Endothelial cell (in vitro differentiated cells): ENCODE data around the gene QSOX1. TPM values are rescaled to one million over a fixed set of nuclear protein-coding genes. Genes with fewer than 3 reads are reported as not detected.

Source experiments
- DNase-seq: peaks from one replicate; pipeline ENCODE4 v3.0.0; 2021; ENCODE audit warnings: low spot score
- H3K27ac Mint-ChIP-seq: one replicate; pipeline ENCODE4 v1.8.0; 2021; ENCODE audit warnings: mixed read lengths, inconsistent platforms; ENCODE audit not compliant: unreplicated experiment
- H3K27me3 Mint-ChIP-seq: one replicate; pipeline ENCODE4 v1.8.0; 2021; ENCODE audit warnings: mild to moderate bottlenecking, moderate library complexity, mixed read lengths, inconsistent platforms; ENCODE audit not compliant: unreplicated experiment
- H3K36me3 Mint-ChIP-seq: one replicate; pipeline ENCODE4 v1.8.0; 2021; ENCODE audit warnings: mild to moderate bottlenecking, low read depth, mixed read lengths, inconsistent platforms; ENCODE audit not compliant: unreplicated experiment
- H3K4me1 Mint-ChIP-seq: one replicate; pipeline ENCODE4 v1.8.0; 2021; ENCODE audit warnings: mild to moderate bottlenecking, mixed read lengths, inconsistent platforms; ENCODE audit not compliant: unreplicated experiment
- H3K4me3 Mint-ChIP-seq: one replicate; pipeline ENCODE4 v1.8.0; 2021; ENCODE audit warnings: mild to moderate bottlenecking, mixed read lengths, inconsistent platforms; ENCODE audit not compliant: unreplicated experiment
- H3K9me3 Mint-ChIP-seq: one replicate; pipeline ENCODE4 v1.8.0; 2021; ENCODE audit warnings: mixed read lengths, inconsistent platforms; ENCODE audit not compliant: unreplicated experiment
- total RNA-seq: library from RNA; stranded (reverse); fragmentation: NEBNext Ultra II Directional; extraction: Animal tissue kit (Norgen Biotek cat#: 25700); gene quantifications from one replicate; pipeline ENCODE4 v1.2.1, GENCODE V29; 2021; ENCODE audit not compliant: unreplicated experiment
- TF ChIP-seq, protein P1 (sequence below): fragments of 200-600 bp; sonication (generic); IDR thresholded peaks from one replicate; pipeline ENCODE4 v1.5.0; 2021; ENCODE audit warnings: antibody characterized with exemption; ENCODE audit not compliant: unreplicated experiment

QSOX1 gene
- total RNA-seq, 1 donor from 2014 or later, result 199 TPM

DNA sequence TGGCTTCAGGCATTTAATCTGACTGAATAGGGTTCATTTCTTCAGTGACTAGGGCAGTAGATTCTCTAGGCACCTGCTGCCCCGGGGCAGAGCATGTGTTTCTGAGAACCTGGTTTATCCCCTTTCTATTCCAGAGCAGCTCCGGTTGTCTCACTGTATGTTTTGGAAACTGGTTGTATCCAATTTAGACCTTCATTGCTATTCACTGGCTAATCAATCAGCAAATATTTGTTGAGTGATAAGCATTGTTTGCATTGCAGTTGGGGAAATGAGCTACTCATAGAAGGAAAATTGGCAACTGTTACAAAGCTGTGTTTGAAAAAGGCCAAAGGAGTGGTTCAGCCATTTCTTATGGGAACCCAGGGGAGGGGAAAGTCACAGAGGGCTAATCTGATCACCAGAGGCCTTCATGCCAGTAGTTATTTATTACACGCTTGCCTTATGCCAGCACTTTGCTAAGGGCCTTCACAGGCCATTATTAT is 2.9 kb downstream of the QSOX1 start:
- Mint-ChIP-seq H3K9me3 (no peaks in the 10 kb centered on the region), H3K36me3 (peaks cover 15% of the 10 kb centered on the region), H3K27ac (no peak overlapping the region), H3K4me3 (no peak overlapping the region), H3K4me1 (peaks cover 33% of the 10 kb centered on the region), H3K27me3 (peaks cover 12% of the 10 kb centered on the region)
- DNase-seq, result no peak
- TF ChIP-seq, protein P1, sequence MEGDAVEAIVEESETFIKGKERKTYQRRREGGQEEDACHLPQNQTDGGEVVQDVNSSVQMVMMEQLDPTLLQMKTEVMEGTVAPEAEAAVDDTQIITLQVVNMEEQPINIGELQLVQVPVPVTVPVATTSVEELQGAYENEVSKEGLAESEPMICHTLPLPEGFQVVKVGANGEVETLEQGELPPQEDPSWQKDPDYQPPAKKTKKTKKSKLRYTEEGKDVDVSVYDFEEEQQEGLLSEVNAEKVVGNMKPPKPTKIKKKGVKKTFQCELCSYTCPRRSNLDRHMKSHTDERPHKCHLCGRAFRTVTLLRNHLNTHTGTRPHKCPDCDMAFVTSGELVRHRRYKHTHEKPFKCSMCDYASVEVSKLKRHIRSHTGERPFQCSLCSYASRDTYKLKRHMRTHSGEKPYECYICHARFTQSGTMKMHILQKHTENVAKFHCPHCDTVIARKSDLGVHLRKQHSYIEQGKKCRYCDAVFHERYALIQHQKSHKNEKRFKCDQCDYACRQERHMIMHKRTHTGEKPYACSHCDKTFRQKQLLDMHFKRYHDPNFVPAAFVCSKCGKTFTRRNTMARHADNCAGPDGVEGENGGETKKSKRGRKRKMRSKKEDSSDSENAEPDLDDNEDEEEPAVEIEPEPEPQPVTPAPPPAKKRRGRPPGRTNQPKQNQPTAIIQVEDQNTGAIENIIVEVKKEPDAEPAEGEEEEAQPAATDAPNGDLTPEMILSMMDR, result no peak

DNA sequence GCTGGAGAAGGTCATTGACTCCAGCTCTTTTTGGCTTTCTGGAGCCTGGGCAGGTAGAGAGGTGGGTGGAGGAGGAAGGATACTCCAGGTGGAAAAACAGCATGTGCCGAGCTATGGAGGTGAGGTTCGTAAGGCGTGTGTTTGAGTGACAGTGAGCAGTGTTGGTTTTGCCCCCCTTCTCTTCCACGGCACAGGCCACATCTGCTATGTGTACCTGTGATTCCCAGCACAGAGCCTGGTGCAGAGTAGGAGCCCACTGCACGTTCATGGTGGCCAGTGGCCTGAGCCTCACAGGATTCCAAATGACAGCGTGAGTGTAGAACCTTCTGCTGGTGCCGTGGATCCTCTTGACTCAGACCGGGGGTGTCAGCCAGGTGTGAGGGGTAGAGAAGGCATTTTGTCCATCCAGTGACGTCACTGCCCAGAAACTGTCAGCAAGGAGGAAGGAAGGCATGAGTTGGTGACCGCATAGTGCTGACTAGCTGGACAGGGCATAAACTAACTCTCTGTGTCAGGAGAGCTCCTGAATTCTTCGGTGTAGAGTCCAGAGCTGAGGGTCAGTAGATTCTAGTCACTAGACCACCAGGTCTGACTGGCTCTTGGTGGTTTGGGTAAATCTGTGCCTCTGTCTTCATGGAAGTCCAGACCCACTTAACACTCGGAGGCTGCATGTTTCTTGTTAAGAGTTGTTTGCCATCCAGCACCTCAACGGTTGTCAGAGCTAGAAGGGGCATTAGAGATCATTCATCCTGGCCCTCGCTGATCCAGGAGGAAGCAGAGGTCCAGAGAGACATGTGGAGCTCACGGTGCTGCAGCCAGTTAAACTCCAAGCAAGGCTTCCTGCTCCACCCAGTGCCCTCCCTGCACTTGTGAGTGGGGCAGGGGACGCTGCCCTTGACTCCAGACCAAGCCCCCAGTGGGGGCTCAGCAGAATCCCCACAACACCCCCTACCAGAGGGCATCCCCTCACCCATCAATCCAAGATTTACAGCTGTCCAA is 3.8 kb downstream of the QSOX1 start:
- Mint-ChIP-seq H3K27me3 (peaks cover 12% of the 10 kb centered on the region), H3K36me3 (peaks cover 15% of the 10 kb centered on the region), H3K27ac (no peak overlapping the region), H3K9me3 (no peaks in the 10 kb centered on the region), H3K4me1 (peaks cover 36% of the 10 kb centered on the region), H3K4me3 (peak overlapping the region; percentile 49)
- DNase-seq, result no peak
- TF ChIP-seq, protein P1, result no peak

DNA sequence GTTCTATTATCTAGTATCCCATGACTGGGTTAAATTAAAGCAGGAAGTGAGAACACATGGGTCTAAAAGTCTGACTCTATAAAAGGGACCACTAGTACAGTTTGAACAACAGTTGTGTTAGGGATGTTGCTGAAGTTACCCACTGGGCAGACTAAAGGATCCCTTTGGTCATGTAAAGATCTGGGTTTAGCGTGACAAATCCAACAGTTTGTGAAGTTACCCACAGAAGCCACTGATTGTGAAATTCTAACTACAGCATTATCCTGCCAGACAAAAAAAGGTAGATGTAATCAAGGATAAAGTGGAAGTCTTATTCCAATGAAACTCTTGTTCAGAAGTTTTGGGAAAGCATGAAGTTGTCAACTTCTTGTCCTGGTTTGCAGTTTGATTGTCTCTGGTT is 5.7 kb downstream of the QSOX1 start:
- Mint-ChIP-seq H3K27ac (no peak overlapping the region), H3K27me3 (peaks cover 14% of the 10 kb centered on the region), H3K4me1 (peaks cover 45% of the 10 kb centered on the region), H3K36me3 (peaks cover 20% of the 10 kb centered on the region), H3K9me3 (no peaks in the 10 kb centered on the region), H3K4me3 (no peak overlapping the region)
- no peak for DNase-seq
- TF ChIP-seq, protein P1, result no peak

DNA sequence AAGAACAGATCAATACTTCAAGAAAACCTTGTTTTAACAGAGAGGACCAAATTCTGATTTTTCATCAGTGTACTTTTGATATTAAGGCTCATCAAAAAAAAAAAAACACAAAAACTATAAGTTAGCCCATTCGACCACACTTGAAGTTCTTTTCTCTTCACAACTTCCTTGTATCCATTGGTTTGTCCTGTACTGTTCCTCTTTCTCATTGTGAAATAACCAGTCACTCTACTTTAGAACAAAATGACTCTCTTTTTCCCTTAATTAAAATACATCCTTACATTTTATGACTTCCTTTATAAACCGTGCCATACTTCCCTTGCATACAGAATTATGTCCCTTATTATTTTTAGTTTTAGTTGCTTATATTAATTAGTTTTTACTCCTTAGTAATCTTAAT is 8.4 kb downstream of the QSOX1 start:
- Mint-ChIP-seq H3K4me3 (no peak overlapping the region), H3K9me3 (no peaks in the 10 kb centered on the region), H3K27ac (no peak overlapping the region), H3K27me3 (peaks cover 10% of the 10 kb centered on the region), H3K36me3 (peaks cover 18% of the 10 kb centered on the region), H3K4me1 (peaks cover 28% of the 10 kb centered on the region)
- TF ChIP-seq, protein P1, result no peak
- no peak for DNase-seq

DNA sequence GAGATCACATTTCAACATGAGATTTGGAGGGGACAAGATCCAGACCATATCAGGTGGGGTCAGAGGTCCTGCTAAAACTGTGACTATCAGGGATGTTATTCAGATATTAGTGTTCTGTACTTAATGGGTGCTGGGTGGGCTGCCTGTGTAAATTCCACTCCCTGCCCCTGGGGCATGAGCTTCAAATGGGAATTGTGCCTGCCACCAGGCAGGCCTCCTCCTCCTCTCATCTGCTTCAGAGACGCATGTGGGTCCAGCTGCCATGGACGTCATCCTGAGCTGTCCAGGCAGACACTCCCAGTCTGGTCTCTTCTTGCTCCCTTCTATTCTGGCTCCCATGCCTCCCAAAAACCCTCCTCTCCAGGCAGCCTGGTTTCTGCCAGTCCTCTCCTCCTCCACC is 10.4 kb downstream of the QSOX1 start:
- DNase-seq, result no peak
- TF ChIP-seq, protein P1, result no peak
- Mint-ChIP-seq H3K36me3 (peaks cover 15% of the 10 kb centered on the region), H3K27me3 (peaks cover 11% of the 10 kb centered on the region), H3K4me3 (no peak overlapping the region), H3K4me1 (peaks cover 20% of the 10 kb centered on the region), H3K27ac (no peak overlapping the region), H3K9me3 (no peaks in the 10 kb centered on the region)
